Nephron (organoid): ENCODE data around the gene NDUFAB1.

Experiments
- H3K27ac Mint-ChIP-seq, 3 experiments: 2 replicates each; pipeline ENCODE4 v1.8.0; 2020; ENCODE audit warnings: mixed read lengths in 3 of 3, mild to moderate bottlenecking in 2 of 3, moderate library complexity in 1 of 3
- H3K27me3 Mint-ChIP-seq: 2 replicates; pipeline ENCODE4 v1.8.0; 2021; ENCODE audit warnings: low read depth, mild to moderate bottlenecking, moderate library complexity, mixed read lengths
- H3K36me3 Mint-ChIP-seq: 2 replicates; pipeline ENCODE4 v1.8.0; 2020; ENCODE audit warnings: low read depth, mixed read lengths
- H3K4me1 Mint-ChIP-seq: 2 replicates; pipeline ENCODE4 v1.8.0; 2020; ENCODE audit warnings: mixed read lengths
- H3K4me3 Mint-ChIP-seq, 3 experiments: 2 replicates each; pipeline ENCODE4 v1.8.0; 2020; ENCODE audit warnings: mild to moderate bottlenecking in 3 of 3, mixed read lengths in 3 of 3, moderate library complexity in 2 of 3
- H3K9me3 Mint-ChIP-seq: 2 replicates; pipeline ENCODE4 v1.8.0; 2020; ENCODE audit warnings: mixed read lengths
- TF ChIP-seq, protein P1 (sequence below), 3 experiments: fragments of 200-600 bp; sonication (generic); IDR thresholded peaks; one replicate each; pipeline ENCODE4 v1.5.0; 2021; ENCODE audit warnings: antibody characterized with exemption in 3 of 3; ENCODE audit not compliant: unreplicated experiment in 3 of 3

Gene NDUFAB1

DNA sequence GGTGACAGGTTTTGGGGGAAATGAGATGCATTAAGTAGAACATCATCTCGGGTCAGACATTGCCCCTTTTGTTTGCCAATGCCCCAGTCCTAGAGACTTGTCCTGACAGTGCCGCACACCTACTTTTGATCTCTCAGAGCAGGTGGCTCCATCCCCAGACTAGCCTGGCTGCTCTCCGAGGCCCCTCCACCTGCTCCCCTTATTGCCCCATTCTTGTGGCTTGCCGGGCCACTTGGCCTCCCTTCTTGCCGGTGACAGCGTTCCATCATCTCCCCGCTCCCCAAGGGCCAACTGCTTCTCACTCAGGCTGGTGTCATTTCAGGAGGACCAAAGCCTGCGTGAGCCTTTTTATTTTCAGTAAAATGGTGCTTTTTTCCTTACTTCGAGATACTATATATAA, 23.7 kb downstream of the NDUFAB1 start:
- H3K27ac Mint-ChIP-seq = no peak overlapping the region
- TF ChIP-seq, protein P1, sequence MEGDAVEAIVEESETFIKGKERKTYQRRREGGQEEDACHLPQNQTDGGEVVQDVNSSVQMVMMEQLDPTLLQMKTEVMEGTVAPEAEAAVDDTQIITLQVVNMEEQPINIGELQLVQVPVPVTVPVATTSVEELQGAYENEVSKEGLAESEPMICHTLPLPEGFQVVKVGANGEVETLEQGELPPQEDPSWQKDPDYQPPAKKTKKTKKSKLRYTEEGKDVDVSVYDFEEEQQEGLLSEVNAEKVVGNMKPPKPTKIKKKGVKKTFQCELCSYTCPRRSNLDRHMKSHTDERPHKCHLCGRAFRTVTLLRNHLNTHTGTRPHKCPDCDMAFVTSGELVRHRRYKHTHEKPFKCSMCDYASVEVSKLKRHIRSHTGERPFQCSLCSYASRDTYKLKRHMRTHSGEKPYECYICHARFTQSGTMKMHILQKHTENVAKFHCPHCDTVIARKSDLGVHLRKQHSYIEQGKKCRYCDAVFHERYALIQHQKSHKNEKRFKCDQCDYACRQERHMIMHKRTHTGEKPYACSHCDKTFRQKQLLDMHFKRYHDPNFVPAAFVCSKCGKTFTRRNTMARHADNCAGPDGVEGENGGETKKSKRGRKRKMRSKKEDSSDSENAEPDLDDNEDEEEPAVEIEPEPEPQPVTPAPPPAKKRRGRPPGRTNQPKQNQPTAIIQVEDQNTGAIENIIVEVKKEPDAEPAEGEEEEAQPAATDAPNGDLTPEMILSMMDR (IDR thresholded peaks at IDR 0.05; ENCODE audit: unreplicated experiment in 3 of 3) = no peak
- no peak overlapping the region for H3K4me3 Mint-ChIP-seq
- H3K9me3 Mint-ChIP-seq = no peaks in the 10 kb centered on the region
- peaks cover 66% of the 10 kb centered on the region for H3K36me3 Mint-ChIP-seq
- H3K27me3 Mint-ChIP-seq = no peaks in the 10 kb centered on the region
- no peaks in the 10 kb centered on the region for H3K4me1 Mint-ChIP-seq

DNA sequence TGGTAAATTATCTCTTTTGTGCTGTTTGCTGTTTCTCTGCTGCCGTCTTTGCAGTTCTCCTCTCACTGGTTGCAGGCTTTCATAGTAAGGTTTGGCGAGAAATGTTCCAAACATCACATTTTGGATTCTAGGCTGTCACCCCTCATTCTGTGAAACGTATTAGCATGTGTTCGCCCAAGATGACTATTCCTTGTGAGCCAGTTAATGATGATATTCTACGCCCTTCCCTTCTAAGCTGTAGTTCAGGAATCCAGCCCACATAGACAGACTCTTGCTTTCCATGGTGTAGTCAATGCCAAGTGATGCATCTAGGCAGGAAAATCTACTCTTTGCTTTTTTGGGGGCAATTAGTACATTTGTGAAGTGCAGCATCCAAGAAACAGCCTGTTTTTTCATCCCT, 24.2 kb downstream of the NDUFAB1 start:
- Mint-ChIP-seq H3K36me3 (peaks cover 67% of the 10 kb centered on the region), H3K4me1 (no peaks in the 10 kb centered on the region), H3K27me3 (no peaks in the 10 kb centered on the region), H3K27ac (no peak overlapping the region), H3K9me3 (no peaks in the 10 kb centered on the region), H3K4me3 (no peak overlapping the region)
- TF ChIP-seq, protein P1 (IDR thresholded peaks at IDR 0.05; ENCODE audit: unreplicated experiment in 3 of 3) = no peak

DNA sequence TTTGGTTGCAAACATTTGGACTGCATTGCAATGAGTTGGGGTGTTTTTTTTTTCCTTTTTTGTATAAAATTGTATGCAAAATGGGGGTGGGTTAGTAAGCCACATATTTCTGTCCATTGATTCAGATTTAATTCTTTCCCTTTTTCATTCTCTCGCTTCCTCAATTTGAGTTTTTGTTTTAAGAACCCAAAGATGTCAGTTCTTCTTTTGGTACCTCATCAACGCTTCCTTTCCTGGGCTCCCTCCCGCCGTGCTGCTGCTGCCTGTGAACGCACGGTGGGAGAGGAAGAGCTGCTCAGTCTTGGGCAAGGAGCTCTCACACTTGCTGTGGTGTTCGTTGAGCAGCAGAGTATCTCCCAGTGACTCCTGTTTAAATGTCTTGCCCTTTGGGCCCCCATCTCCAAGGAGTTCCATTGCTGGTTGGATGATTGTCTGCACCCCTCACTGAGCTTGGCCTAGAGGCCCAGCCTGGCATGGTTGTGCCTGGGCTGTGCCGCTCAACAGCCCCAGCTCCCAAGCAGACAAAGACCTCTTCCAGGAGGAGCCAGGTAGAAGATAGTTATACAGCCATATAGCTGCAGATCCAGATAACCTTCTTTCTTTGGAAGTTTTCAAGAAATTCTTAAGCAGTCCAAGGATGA, 25.0 kb downstream of the NDUFAB1 start:
- Mint-ChIP-seq H3K4me1 (no peaks in the 10 kb centered on the region), H3K4me3 (no peak overlapping the region), H3K9me3 (no peaks in the 10 kb centered on the region), H3K36me3 (peaks cover 72% of the 10 kb centered on the region), H3K27ac (no peak overlapping the region), H3K27me3 (no peaks in the 10 kb centered on the region)
- TF ChIP-seq, protein P1 (IDR thresholded peaks at IDR 0.05; ENCODE audit: unreplicated experiment in 3 of 3) = no peak

DNA sequence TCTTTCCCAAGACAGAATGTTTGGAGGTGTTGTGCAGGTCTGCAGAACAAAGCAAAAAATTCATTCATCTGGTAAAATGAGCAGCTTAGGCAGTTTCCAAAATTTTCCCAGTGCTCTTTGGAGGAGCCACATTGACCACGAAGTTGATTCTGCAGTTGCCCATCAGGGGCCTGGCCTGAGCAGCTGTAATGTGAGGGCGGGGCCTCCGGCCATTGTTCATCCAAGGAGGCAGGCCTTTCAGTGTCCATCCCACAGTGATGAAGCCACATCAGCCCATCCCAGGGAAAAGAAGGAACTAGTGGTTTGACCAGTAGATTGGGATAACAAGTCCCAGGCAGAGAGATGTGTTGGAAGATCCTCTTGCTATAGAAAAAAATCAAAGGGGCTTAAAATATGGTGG, 28.5 kb downstream of the NDUFAB1 start:
- no peaks in the 10 kb centered on the region for H3K27me3 Mint-ChIP-seq
- H3K27ac Mint-ChIP-seq = no peak overlapping the region
- TF ChIP-seq, protein P1 (IDR thresholded peaks at IDR 0.05; ENCODE audit: unreplicated experiment in 3 of 3) = no peak
- H3K4me1 Mint-ChIP-seq = no peaks in the 10 kb centered on the region
- H3K9me3 Mint-ChIP-seq = no peaks in the 10 kb centered on the region
- H3K36me3 Mint-ChIP-seq = peaks cover 75% of the 10 kb centered on the region
- H3K4me3 Mint-ChIP-seq = no peak overlapping the region

DNA sequence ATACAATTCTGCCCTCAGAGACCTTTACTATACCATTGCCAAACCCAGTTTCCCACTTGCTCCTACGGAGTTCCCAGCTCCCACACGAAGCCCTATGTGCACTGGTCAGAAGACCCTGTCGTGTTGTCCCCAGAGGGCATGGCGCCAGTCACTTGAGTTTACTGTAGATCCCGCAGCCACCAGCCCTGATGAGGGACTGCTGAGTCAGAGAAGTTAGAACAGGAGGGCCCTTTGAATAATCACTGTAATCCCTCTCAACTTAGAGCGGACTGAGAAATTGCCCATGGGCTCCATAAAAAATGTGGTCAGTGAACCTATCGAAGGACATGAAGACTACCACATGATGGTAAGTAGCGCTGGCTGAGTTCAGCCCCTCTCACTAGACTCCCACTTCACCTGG, 29.4 kb downstream of the NDUFAB1 start:
- peaks cover 76% of the 10 kb centered on the region for H3K36me3 Mint-ChIP-seq
- no peaks in the 10 kb centered on the region for H3K4me1 Mint-ChIP-seq
- TF ChIP-seq, protein P1 (IDR thresholded peaks at IDR 0.05; ENCODE audit: unreplicated experiment in 3 of 3) = no peak
- H3K9me3 Mint-ChIP-seq = no peaks in the 10 kb centered on the region
- no peaks in the 10 kb centered on the region for H3K27me3 Mint-ChIP-seq
- H3K4me3 Mint-ChIP-seq = no peak overlapping the region
- H3K27ac Mint-ChIP-seq = no peak overlapping the region
